Stomach (tissue), 9 donors: ENCODE results near the gene ASXL2. TPM values are rescaled to one million over a fixed set of nuclear protein-coding genes. Genes with fewer than 3 reads are reported as not detected.

ENCODE experiments used
- DNase-seq, 2 donors: peaks; one replicate each; pipeline versions ENCODE4 v3.0.0 to v3.0.0-alpha.2; 2013 to 2019
- H3K27ac ChIP-seq, 5 donors: fragments of 200-600 bp in 4 of 5; sonication (generic) in 4 of 5; one replicate each; pipeline ENCODE4 v1.5.1; 2013 to 2019; ENCODE audit warnings: mild to moderate bottlenecking in 1 of 5, moderate library complexity in 1 of 5
- H3K27me3 ChIP-seq, 3 donors: fragments of 200-600 bp; sonication (generic); one replicate each; pipeline ENCODE4 v1.5.1; 2017 to 2019; ENCODE audit warnings: mixed run types in 1 of 3
- H3K36me3 ChIP-seq, 4 donors: fragments of 200-600 bp; sonication (generic); 1 replicate in 3 of 4; 2 replicates in 1 of 4; pipeline ENCODE4 v1.5.1; 2016 to 2019
- H3K4me1 ChIP-seq, 4 donors: fragments of 200-600 bp; sonication (generic); one replicate each; pipeline ENCODE4 v1.5.1; 2016 to 2019
- H3K4me3 ChIP-seq, 4 donors: fragments of 200-600 bp; sonication (generic) in 3 of 4; one replicate each; pipeline ENCODE4 v1.5.1; 2016 to 2019; ENCODE audit warnings: mild to moderate bottlenecking in 1 of 4
- H3K9me3 ChIP-seq, 4 donors: fragments of 200-600 bp; sonication (generic); one replicate each; pipeline ENCODE4 v1.5.1; 2016 to 2019
- EP300 ChIP-seq: sonication (generic); formaldehyde crosslinking; IDR thresholded peaks from one replicate; pipeline ENCODE4 v1.6.1; 2017; ENCODE audit warnings: antibody characterized with exemption
- POLR2A ChIP-seq, 4 donors: fragments of 450-650 bp; IDR thresholded peaks; one replicate each; pipeline ENCODE4 v1.6.1; 2016; ENCODE audit warnings: antibody characterized with exemption in 4 of 4, control low read depth in 2 of 4, mild to moderate bottlenecking in 1 of 4, moderate library complexity in 1 of 4
- POLR2AphosphoS5 ChIP-seq, 3 donors: sonication (generic); formaldehyde crosslinking; IDR thresholded peaks; one replicate each; pipeline ENCODE4 v1.6.1; 2016; ENCODE audit warnings: antibody characterized with exemption in 3 of 3
- WGBS, 5 donors: extraction: QIAGEN DNeasy Blood & Tissue Kit in 3 of 5; methylation state at CpG; one replicate each; pipeline versions ENCODE4 v1.1.5 to v1.1.7; 2013 to 2018; 5-methylcytosine and 5-hydroxymethylcytosine counted together
- intact Hi-C: fragments of 100-400 bp; cut with DNase I; formaldehyde crosslinking; loops from one replicate; pipeline ENCODE4 v1.15.1; 2023; ENCODE audit warnings: low total_unique reads
- polyA plus RNA-seq, 3 donors: library from polyadenylated mRNA; stranded (reverse); fragments of 200-250 nt; gene quantifications; one replicate each; pipeline ENCODE4 v1.2.3, GENCODE V29; 2013
- total RNA-seq, 5 donors: library from RNA; depleted of rRNA; stranded (reverse); fragments of >200 nt; gene quantifications; one replicate each; pipeline versions ENCODE4 v1.1.0 to v1.2.3, GENCODE V29; 2014 to 2016
- TF ChIP-seq, protein P1 (sequence below), 7 experiments: fragments of 450-650 bp in 4 of 7; fragments of 200-600 bp in 3 of 7; sonication (generic) in 3 of 7; IDR thresholded peaks; one replicate each; pipeline ENCODE4 v1.5.1; 2016 to 2019; ENCODE audit warnings: antibody characterized with exemption in 7 of 7, control low read depth in 2 of 7, mild to moderate bottlenecking in 1 of 7
- donor health status: healthy with polysubstance abuse.
- donor health status: Bipolar disorder and iron deficiency.
- donor health status: healthy.

ASXL2 gene
- total and polyA plus RNA-seq, 8 donors: 1.6 to 26.5 (median 12.8) TPM

- WGBS, 5 donors: 78 to 89% (median 80%) methylated on average over 3 of the region's 3 CpGs
- H3K4me3 ChIP-seq: no peak overlapping the region
- H3K9me3 ChIP-seq: no peaks in the 10 kb centered on the region
- no peak overlapping the region for H3K27ac ChIP-seq
- intact Hi-C loops: no loop called here
- DNase-seq: no peak
- TF ChIP-seq, protein P1, sequence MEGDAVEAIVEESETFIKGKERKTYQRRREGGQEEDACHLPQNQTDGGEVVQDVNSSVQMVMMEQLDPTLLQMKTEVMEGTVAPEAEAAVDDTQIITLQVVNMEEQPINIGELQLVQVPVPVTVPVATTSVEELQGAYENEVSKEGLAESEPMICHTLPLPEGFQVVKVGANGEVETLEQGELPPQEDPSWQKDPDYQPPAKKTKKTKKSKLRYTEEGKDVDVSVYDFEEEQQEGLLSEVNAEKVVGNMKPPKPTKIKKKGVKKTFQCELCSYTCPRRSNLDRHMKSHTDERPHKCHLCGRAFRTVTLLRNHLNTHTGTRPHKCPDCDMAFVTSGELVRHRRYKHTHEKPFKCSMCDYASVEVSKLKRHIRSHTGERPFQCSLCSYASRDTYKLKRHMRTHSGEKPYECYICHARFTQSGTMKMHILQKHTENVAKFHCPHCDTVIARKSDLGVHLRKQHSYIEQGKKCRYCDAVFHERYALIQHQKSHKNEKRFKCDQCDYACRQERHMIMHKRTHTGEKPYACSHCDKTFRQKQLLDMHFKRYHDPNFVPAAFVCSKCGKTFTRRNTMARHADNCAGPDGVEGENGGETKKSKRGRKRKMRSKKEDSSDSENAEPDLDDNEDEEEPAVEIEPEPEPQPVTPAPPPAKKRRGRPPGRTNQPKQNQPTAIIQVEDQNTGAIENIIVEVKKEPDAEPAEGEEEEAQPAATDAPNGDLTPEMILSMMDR (IDR thresholded peaks at IDR 0.05): no peak
- TF ChIP-seq EP300 (no peak), POLR2AphosphoS5 (IDR thresholded peaks at IDR 0.05) (no peak), POLR2A (IDR thresholded peaks at IDR 0.05) (no peak)
- no peaks in the 10 kb centered on the region for H3K27me3 ChIP-seq
- peaks cover 0 to 10% (median 4%) of the 10 kb centered on the region in 4 donors for H3K4me1 ChIP-seq
- no peaks in the 10 kb centered on the region for H3K36me3 ChIP-seq
Measured at GRCh38 chr2:25817006-25817405, 61.3 kb downstream of the ASXL2 start.

GRCh38 chr2:25816249-25816648 lies 62.0 kb downstream of the ASXL2 start:
- 88 to 93% (median 90%) methylated on average over 6 of the region's 6 CpGs for WGBS, 5 donors
- Histone ChIP-seq H3K27me3 (no peaks in the 10 kb centered on the region), H3K27ac (no peak overlapping the region), H3K4me3 (no peak overlapping the region), H3K9me3 (no peaks in the 10 kb centered on the region), H3K36me3 (no peaks in the 10 kb centered on the region), H3K4me1 (peaks cover 0 to 7% (median 2%) of the 10 kb centered on the region in 4 donors)
- intact Hi-C loops: no loop called here
- no peak for DNase-seq
- TF ChIP-seq POLR2A (IDR thresholded peaks at IDR 0.05): no peak
- TF ChIP-seq, protein P1 (IDR thresholded peaks at IDR 0.05): no peak
- TF ChIP-seq POLR2AphosphoS5 (IDR thresholded peaks at IDR 0.05): no peak
- TF ChIP-seq EP300: no peak

GRCh38 chr2:25814681-25815080 lies 63.6 kb downstream of the ASXL2 start:
- peaks cover 0 to 7% (median 2%) of the 10 kb centered on the region in 4 donors for H3K4me1 ChIP-seq
- intact Hi-C loops: no loop called here
- peaks cover 0 to 9% (median 7%) of the 10 kb centered on the region in 4 donors for H3K36me3 ChIP-seq
- H3K27ac ChIP-seq: no peak overlapping the region
- no peaks in the 10 kb centered on the region for H3K9me3 ChIP-seq
- H3K4me3 ChIP-seq: no peak overlapping the region
- H3K27me3 ChIP-seq: no peaks in the 10 kb centered on the region
- no peak for DNase-seq
- TF ChIP-seq, protein P1 (IDR thresholded peaks at IDR 0.05): no peak
- TF ChIP-seq EP300 (no peak), POLR2A (IDR thresholded peaks at IDR 0.05) (no peak), POLR2AphosphoS5 (IDR thresholded peaks at IDR 0.05) (no peak)
- 72 to 81% (median 76%) methylated on average over 1 of the region's 1 CpG for WGBS, 5 donors

GRCh38 chr2:25810428-25810827 lies 67.9 kb downstream of the ASXL2 start:
- H3K27ac ChIP-seq: no peak overlapping the region
- WGBS, 5 donors: 96 to 98% (median 97%) methylated on average over 5 of the region's 5 CpGs
- intact Hi-C loops: no loop called here
- DNase-seq: no peak
- no peaks in the 10 kb centered on the region for H3K27me3 ChIP-seq
- H3K36me3 ChIP-seq: peaks cover 4 to 19% (median 16%) of the 10 kb centered on the region in 4 donors
- no peak overlapping the region for H3K4me3 ChIP-seq
- no peaks in the 10 kb centered on the region for H3K9me3 ChIP-seq
- TF ChIP-seq, protein P1 (IDR thresholded peaks at IDR 0.05): no peak
- TF ChIP-seq POLR2AphosphoS5 (IDR thresholded peaks at IDR 0.05): no peak
- TF ChIP-seq EP300: no peak
- TF ChIP-seq POLR2A (IDR thresholded peaks at IDR 0.05): no peak
- H3K4me1 ChIP-seq: no peaks in the 10 kb centered on the region
